ENCODE results near the gene PRIM1.

Gene PRIM1

DNA sequence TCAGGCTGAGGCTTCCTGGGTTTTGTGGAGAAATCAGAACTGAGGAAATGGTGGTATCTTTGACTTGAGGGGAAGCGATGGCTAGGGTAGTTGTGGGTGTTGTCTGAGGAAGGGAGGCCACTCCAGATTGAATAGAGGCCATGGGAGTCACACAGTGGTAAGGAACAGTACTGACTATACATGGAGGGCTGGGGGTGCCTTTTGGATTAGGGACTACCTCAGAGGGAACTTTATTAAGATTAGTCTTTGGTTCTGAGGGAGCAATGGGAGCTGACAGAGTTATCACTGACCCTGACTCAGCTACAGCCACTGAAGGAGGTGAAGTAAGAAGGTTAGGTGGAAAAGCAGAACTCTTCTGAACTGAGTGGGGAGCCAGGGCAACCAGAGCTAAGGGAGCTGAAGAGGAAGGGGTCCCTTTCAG, 31.4 kb downstream of the PRIM1 start:
- DNase-seq (ENCODE audit: insufficient read length, low spot score) (no peak), FAIRE-seq (no peak)
- no peak for TF ChIP-seq CTCF (IDR thresholded peaks at IDR 0.05; ENCODE audit: insufficient read depth, missing control alignments)

GRCh38 chr12:56719056-56719455, 33.1 kb downstream of the PRIM1 start:
- FAIRE-seq, result no peak

DNA sequence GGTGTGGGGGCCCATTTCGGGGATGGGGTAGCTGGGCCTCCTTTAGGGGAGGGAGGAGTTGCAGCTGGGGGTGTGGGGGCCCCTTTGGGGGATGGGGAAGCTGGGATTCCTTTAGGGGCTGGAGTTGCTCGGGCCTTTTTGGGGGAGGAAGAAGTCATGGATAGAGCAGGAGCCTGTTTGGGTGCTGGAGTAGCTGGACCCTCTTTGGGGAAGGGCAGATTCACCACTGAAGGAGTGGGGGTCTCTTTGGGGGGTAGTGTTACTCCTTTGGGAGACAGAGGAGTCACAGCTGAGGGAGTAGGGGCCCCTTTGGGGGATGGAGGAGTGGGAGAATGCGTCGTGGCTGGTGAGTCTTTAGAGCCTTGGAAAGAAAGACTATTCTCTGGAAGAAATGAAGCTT, 33.5 kb downstream of the PRIM1 start:
- no peak for FAIRE-seq
- no peak for DNase-seq (ENCODE audit: insufficient read length, low spot score)
- TF ChIP-seq CTCF (IDR thresholded peaks at IDR 0.05; ENCODE audit: insufficient read depth, missing control alignments), result no peak

More at GRCh38 chr12:56719056-56719455, 33.1 kb downstream of the PRIM1 start:
- no peak for TF ChIP-seq CTCF (IDR thresholded peaks at IDR 0.05; ENCODE audit: insufficient read depth, missing control alignments)
- DNase-seq (ENCODE audit: insufficient read length, low spot score), result no peak

DNA sequence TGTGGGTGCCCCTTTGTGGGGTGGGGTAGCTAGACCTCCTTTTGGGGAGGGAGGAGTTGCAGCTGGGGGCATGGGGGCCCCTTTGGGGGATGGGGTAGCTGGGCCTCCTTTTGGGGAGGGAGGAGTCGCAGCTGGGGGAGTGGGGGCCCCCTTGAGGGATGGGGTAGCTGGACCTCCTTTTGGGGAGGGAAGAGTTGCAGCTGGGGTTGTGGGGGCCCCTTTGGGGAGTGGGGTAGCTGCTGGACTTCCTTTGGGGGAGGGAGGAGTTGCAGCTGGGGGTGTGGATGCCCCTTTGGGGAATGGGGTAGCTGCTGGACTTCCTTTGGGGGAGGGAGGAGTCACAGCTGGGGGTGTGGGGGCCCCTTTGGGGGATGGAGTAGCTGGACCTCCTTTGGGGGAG, 34.0 kb downstream of the PRIM1 start:
- DNase-seq (ENCODE audit: insufficient read length, low spot score) (no peak), FAIRE-seq (no peak)
- TF ChIP-seq CTCF (IDR thresholded peaks at IDR 0.05; ENCODE audit: insufficient read depth, missing control alignments), result no peak

GRCh38 chr12:56716933-56717880, 34.9 kb downstream of the PRIM1 start:
- DNase-seq (ENCODE audit: insufficient read length, low spot score), result no peak
- no peak for TF ChIP-seq CTCF (IDR thresholded peaks at IDR 0.05; ENCODE audit: insufficient read depth, missing control alignments)
- no peak for FAIRE-seq

- no peak for FAIRE-seq
- TF ChIP-seq CTCF (IDR thresholded peaks at IDR 0.05; ENCODE audit: insufficient read depth, missing control alignments), result no peak
- DNase-seq (ENCODE audit: insufficient read length, low spot score), result no peak
These were observed 35.7 kb downstream of the PRIM1 start for GRCh38 chr12:56716458-56716857.

DNA sequence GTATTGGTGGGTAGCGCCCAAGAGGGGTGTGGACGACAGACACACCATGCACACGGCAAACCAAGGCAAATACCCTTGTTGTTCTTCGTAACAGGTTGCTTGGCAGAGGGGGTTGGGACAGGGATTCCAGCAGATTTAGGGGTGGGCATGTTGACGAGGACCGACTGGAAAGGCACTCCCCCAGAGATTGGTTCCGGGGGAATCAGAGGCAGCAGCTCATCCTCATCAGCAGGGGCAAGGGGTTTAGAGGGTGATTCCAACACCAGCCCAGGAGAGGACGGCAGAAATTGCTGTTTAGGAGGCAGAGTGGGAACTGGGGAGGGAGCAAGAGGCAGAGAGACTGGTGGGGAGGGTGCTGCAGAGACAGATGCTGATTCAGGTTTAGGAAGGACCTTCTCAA, 36.3 kb downstream of the PRIM1 start:
- no peak for FAIRE-seq
- no peak for DNase-seq (ENCODE audit: insufficient read length, low spot score)
- TF ChIP-seq CTCF (IDR thresholded peaks at IDR 0.05; ENCODE audit: insufficient read depth, missing control alignments), result no peak
